Liver (tissue), 9 donors: ENCODE results near the gene TIAM2. TPM values are rescaled to one million over a fixed set of nuclear protein-coding genes. Genes with fewer than 3 reads are reported as not detected.

Experiments used
- DNase-seq: peaks from one replicate; pipeline ENCODE4 v3.0.0-alpha.2; 2017; ENCODE audit warnings: low spot score
- H3K27ac ChIP-seq, 2 donors: one replicate each; pipeline ENCODE4 v1.7.0; 2013; ENCODE audit warnings: inconsistent platforms in 2 of 2, low read length in 2 of 2, control low read depth in 1 of 2, low read depth in 1 of 2, mild to moderate bottlenecking in 1 of 2
- H3K27me3 ChIP-seq, 4 donors: one replicate each; pipeline versions ENCODE4 v1.6.1 to v1.7.0; 2013; ENCODE audit warnings: low read length in 3 of 4, inconsistent platforms in 1 of 4, mild to moderate bottlenecking in 1 of 4, moderate library complexity in 1 of 4; ENCODE audit not compliant: control insufficient read depth in 4 of 4, insufficient read depth in 4 of 4
- H3K36me3 ChIP-seq, 4 donors: one replicate each; pipeline versions ENCODE4 v1.6.1 to v1.7.0; 2013; ENCODE audit warnings: low read length in 3 of 4, mild to moderate bottlenecking in 3 of 4, low read depth in 1 of 4, moderate library complexity in 1 of 4; ENCODE audit not compliant: control insufficient read depth in 4 of 4, insufficient read depth in 3 of 4
- H3K4me1 ChIP-seq, 4 donors: one replicate each; pipeline versions ENCODE4 v1.6.1 to v1.7.0; 2013; ENCODE audit warnings: low read length in 3 of 4, mild to moderate bottlenecking in 3 of 4, moderate library complexity in 1 of 4; ENCODE audit not compliant: control insufficient read depth in 4 of 4, insufficient read depth in 4 of 4
- H3K4me3 ChIP-seq, 3 donors: one replicate each; pipeline versions ENCODE4 v1.6.1 to v1.7.0; 2013; ENCODE audit warnings: low read length in 3 of 3, control low read depth in 1 of 3, low read depth in 1 of 3, mild to moderate bottlenecking in 1 of 3
- H3K9ac ChIP-seq, 2 donors: one replicate each; pipeline ENCODE4 v1.7.0; 2013; ENCODE audit warnings: low read length in 2 of 2, mild to moderate bottlenecking in 2 of 2, moderate library complexity in 2 of 2, control low read depth in 1 of 2, low read depth in 1 of 2
- H3K9me3 ChIP-seq, 4 donors: one replicate each; pipeline versions ENCODE4 v1.6.1 to v1.7.0; 2013; ENCODE audit warnings: low read length in 3 of 4; ENCODE audit not compliant: control insufficient read depth in 4 of 4
- ATF3 ChIP-seq: IDR thresholded peaks from 2 replicates; pipeline ENCODE4 v1.6.1; 2016; ENCODE audit warnings: antibody characterized with exemption
- CTCF ChIP-seq: fragments of 150-350 bp; IDR thresholded peaks from 2 replicates; pipeline ENCODE4 v1.5.1; 2017; ENCODE audit warnings: improper control_type of control experiment, low read depth, low read length; ENCODE audit not compliant: missing input control
- EGR1 ChIP-seq, 2 donors: IDR thresholded peaks; 2 replicates each; pipeline ENCODE4 v1.6.1; 2016 to 2018; ENCODE audit warnings: antibody characterized with exemption in 2 of 2, low read depth in 2 of 2
- FOXA1 ChIP-seq: IDR thresholded peaks from 2 replicates; pipeline ENCODE4 v1.6.1; 2016; ENCODE audit warnings: antibody characterized with exemption
- FOXA2 ChIP-seq: IDR thresholded peaks from 2 replicates; pipeline ENCODE4 v1.6.1; 2016; ENCODE audit warnings: antibody characterized with exemption
- GABPA ChIP-seq, 2 donors: IDR thresholded peaks in 1 of 2; conservative IDR thresholded peaks in 1 of 2; 2 replicates each; pipeline ENCODE4 v1.6.1; 2016; ENCODE audit warnings: antibody characterized with exemption in 2 of 2, mild to moderate bottlenecking in 1 of 2, moderate library complexity in 1 of 2
- HNF4A ChIP-seq, 2 donors: conservative IDR thresholded peaks; 2 replicates each; pipeline ENCODE4 v1.6.1; 2016; ENCODE audit warnings: antibody characterized with exemption in 2 of 2, mild to moderate bottlenecking in 2 of 2
- HNF4G ChIP-seq: IDR thresholded peaks from 2 replicates; pipeline ENCODE4 v1.6.1; 2016; ENCODE audit warnings: antibody characterized with exemption
- JUND ChIP-seq, 2 donors: IDR thresholded peaks; 2 replicates each; pipeline ENCODE4 v1.6.1; 2016; ENCODE audit warnings: antibody characterized with exemption in 2 of 2
- MAX ChIP-seq: IDR thresholded peaks from 2 replicates; pipeline ENCODE4 v1.6.1; 2016; ENCODE audit warnings: antibody characterized with exemption
- NR2F2 ChIP-seq: IDR thresholded peaks from 2 replicates; pipeline ENCODE4 v1.6.1; 2016; ENCODE audit warnings: antibody characterized with exemption
- RAD21 ChIP-seq, 2 donors: IDR thresholded peaks; 2 replicates each; pipeline ENCODE4 v1.6.1; 2016; ENCODE audit warnings: antibody characterized with exemption in 2 of 2, mild to moderate bottlenecking in 2 of 2
- REST ChIP-seq: IDR thresholded peaks from 2 replicates; pipeline ENCODE4 v1.6.1; 2016; ENCODE audit warnings: antibody characterized with exemption, mild to moderate bottlenecking
- RXRA ChIP-seq, 2 donors: IDR thresholded peaks; 2 replicates each; pipeline ENCODE4 v1.6.1; 2017 to 2018; ENCODE audit warnings: antibody characterized with exemption in 2 of 2, mild to moderate bottlenecking in 1 of 2
- SP1 ChIP-seq: IDR thresholded peaks from 2 replicates; pipeline ENCODE4 v1.6.1; 2018; ENCODE audit warnings: antibody characterized with exemption, mild to moderate bottlenecking
- TAF1 ChIP-seq: conservative IDR thresholded peaks from 2 replicates; pipeline ENCODE4 v1.6.1; 2016; ENCODE audit warnings: antibody characterized with exemption, mild to moderate bottlenecking
- YY1 ChIP-seq: IDR thresholded peaks from 2 replicates; pipeline ENCODE4 v1.6.1; 2016; ENCODE audit warnings: antibody characterized with exemption, mild to moderate bottlenecking
- ZBTB33 ChIP-seq: IDR thresholded peaks from 2 replicates; pipeline ENCODE4 v1.6.1; 2016; ENCODE audit warnings: antibody characterized with exemption
- WGBS: extraction: QIAGEN DNeasy Blood & Tissue Kit; methylation state at CpG from one replicate; pipeline ENCODE4 v1.1.7; 2013; 5-methylcytosine and 5-hydroxymethylcytosine counted together
- polyA plus RNA-seq, 2 donors: library from polyadenylated mRNA; stranded (reverse) in 1 of 2; unstranded in 1 of 2; fragments of 200-250 nt in 1 of 2; fragments of >200 nt in 1 of 2; fragmentation: Nextera tagmentation in 1 of 2; extraction: Ambion mirVana in 1 of 2; gene quantifications; one replicate each; pipeline versions ENCODE4 v1.2.1 to v1.2.3, GENCODE V29; 2013 to 2015
- total RNA-seq, 2 donors: library from RNA; depleted of rRNA; stranded (reverse); fragments of >200 nt; gene quantifications; one replicate each; pipeline ENCODE4 v1.2.3, GENCODE V29; 2014
- donor health status: healthy.
- donor health status: healthy.
- donor health status: healthy.
- donor health status: healthy.
- donor health status: healthy.

Gene TIAM2
- total and polyA plus RNA-seq, 4 donors, result 0.62 to 3.7 (median 2.4) TPM

GRCh38 chr6:154993026-154993425 lies 2.1 kb upstream of the TIAM2 start:
- Histone ChIP-seq H3K9ac (no peak overlapping the region), H3K36me3 (no peaks in the 10 kb centered on the region), H3K27ac (no peak overlapping the region), H3K27me3 (peaks cover 0 to 14% (median 7%) of the 10 kb centered on the region in 4 donors), H3K4me3 (no peak overlapping the region), H3K4me1 (peaks cover 3 to 10% (median 7%) of the 10 kb centered on the region in 4 donors), H3K9me3 (no peaks in the 10 kb centered on the region)
- no peak for DNase-seq
- TF ChIP-seq ATF3 (no peak), EGR1 (IDR thresholded peaks at IDR 0.05; ENCODE audit: low read depth in 2 of 2) (no peak), HNF4G (no peak), SP1 (no peak), REST (no peak), MAX (no peak), RAD21 (IDR thresholded peaks at IDR 0.05) (no peak), JUND (IDR thresholded peaks at IDR 0.05) (no peak), FOXA2 (no peak), ZBTB33 (no peak), HNF4A (conservative IDR thresholded peaks at IDR 0.05) (no peak), TAF1 (no peak), CTCF (no peak), GABPA (IDR thresholded peaks at IDR 0.05 in 1 of 2, conservative IDR thresholded peaks at IDR 0.05 in 1 of 2) (no peak), FOXA1 (no peak)
- 83% methylated on average over 6 of the region's 6 CpGs for WGBS

GRCh38 chr6:154993710-154994109 lies 1.4 kb upstream of the TIAM2 start:
- no peaks in the 10 kb centered on the region for H3K9me3 ChIP-seq
- peaks cover 5 to 15% (median 9%) of the 10 kb centered on the region in 4 donors for H3K4me1 ChIP-seq
- no peak for DNase-seq
- H3K36me3 ChIP-seq, result no peaks in the 10 kb centered on the region
- no peak overlapping the region for H3K9ac ChIP-seq
- TF ChIP-seq ATF3 (no peak), YY1 (no peak), MAX (no peak), HNF4A (conservative IDR thresholded peaks at IDR 0.05) (no peak), FOXA2 (no peak), HNF4G (no peak), SP1 (no peak), JUND (IDR thresholded peaks at IDR 0.05) (no peak), RXRA (IDR thresholded peaks at IDR 0.05) (no peak), GABPA (IDR thresholded peaks at IDR 0.05 in 1 of 2, conservative IDR thresholded peaks at IDR 0.05 in 1 of 2) (no peak), CTCF (no peak), TAF1 (no peak), NR2F2 (no peak), EGR1 (IDR thresholded peaks at IDR 0.05; ENCODE audit: low read depth in 2 of 2) (no peak)
- WGBS, result 91% methylated on average over 13 of the region's 13 CpGs
- no peak overlapping the region for H3K27ac ChIP-seq
- no peak overlapping the region for H3K4me3 ChIP-seq
- H3K27me3 ChIP-seq, result peaks cover 0 to 14% (median 8%) of the 10 kb centered on the region in 4 donors
